Measurements from ENCODE around the gene GSTP1. TPM values are rescaled to one million over a fixed set of nuclear protein-coding genes. Genes with fewer than 3 reads are reported as not detected.
"Not testable (repeated sequence)": the region's sequence is repeated elsewhere in the genome, so short reads cannot be mapped to it uniquely, and the experiment has no call there.

The GSTP1 gene
- total RNA-seq, 1 donor from 2014 or later, result 206 TPM

GRCh38 chr11:67593565-67593905 is 9.9 kb downstream of the GSTP1 start:
- DNase-seq (ENCODE audit: low spot score in 2 of 2) (no peak), FAIRE-seq (no peak)

- FAIRE-seq, result no peak
These were observed 10.9 kb downstream of the GSTP1 start for GRCh38 chr11:67594480-67594879.

GRCh38 chr11:67596753-67597300 is 13.2 kb downstream of the GSTP1 start:
- no peak for FAIRE-seq
- no peak for DNase-seq (ENCODE audit: low spot score in 2 of 2)

More at GRCh38 chr11:67594480-67594879, 10.9 kb downstream of the GSTP1 start:
- no peak for DNase-seq (ENCODE audit: low spot score in 2 of 2)

GRCh38 chr11:67597458-67597857 is 13.8 kb downstream of the GSTP1 start:
- not testable (repeated sequence) for DNase-seq (ENCODE audit: low spot score in 2 of 2); FAIRE-seq

GRCh38 chr11:67597963-67598362 is 14.4 kb downstream of the GSTP1 start:
- DNase-seq (ENCODE audit: low spot score in 2 of 2); FAIRE-seq: not testable (repeated sequence)

GRCh38 chr11:67599149-67599548 is 15.5 kb downstream of the GSTP1 start:
- DNase-seq (ENCODE audit: low spot score in 2 of 2) (no peak), FAIRE-seq (no peak)

GRCh38 chr11:67600324-67601029 is 16.9 kb downstream of the GSTP1 start:
- FAIRE-seq (no peak), DNase-seq (ENCODE audit: low spot score in 2 of 2) (no peak)

GRCh38 chr11:67601098-67601497 is 17.5 kb downstream of the GSTP1 start:
- DNase-seq (ENCODE audit: low spot score in 2 of 2) (no peak), FAIRE-seq (no peak)

GRCh38 chr11:67604119-67604518 is 20.5 kb downstream of the GSTP1 start:
- not testable (repeated sequence) for DNase-seq (ENCODE audit: low spot score in 2 of 2); FAIRE-seq

- DNase-seq (ENCODE audit: low spot score in 2 of 2), result no peak
- FAIRE-seq, result no peak
These were observed 21.2 kb downstream of the GSTP1 start for GRCh38 chr11:67604815-67605214.

GRCh38 chr11:67605231-67606011 is 21.8 kb downstream of the GSTP1 start:
- DNase-seq (ENCODE audit: low spot score in 2 of 2), result no peak
- no peak for FAIRE-seq

- FAIRE-seq (no peak), DNase-seq (ENCODE audit: low spot score in 2 of 2) (no peak)
These were observed 22.5 kb downstream of the GSTP1 start for GRCh38 chr11:67606093-67606491.

- DNase-seq (ENCODE audit: low spot score in 2 of 2) (peak; percentile 88 to 90), FAIRE-seq (no peak)
These were observed 23.1 kb downstream of the GSTP1 start, which contains the start of gene NDUFV1 for GRCh38 chr11:67606492-67607295. Gene NDUFV1, plus strand, starts transcription at chr11:67606936. Its CDS starts 69 bp downstream, at chr11:67607005.

GRCh38 chr11:67607507-67607906 is 23.9 kb downstream of the GSTP1 start:
- DNase-seq (ENCODE audit: low spot score in 2 of 2) (no peak), FAIRE-seq (no peak)

- FAIRE-seq (no peak), DNase-seq (ENCODE audit: low spot score in 2 of 2) (no peak)
These were observed 24.9 kb downstream of the GSTP1 start for GRCh38 chr11:67608486-67608885.

GRCh38 chr11:67609316-67609715 is 25.7 kb downstream of the GSTP1 start:
- DNase-seq (ENCODE audit: low spot score in 2 of 2) (no peak), FAIRE-seq (no peak)

GRCh38 chr11:67610302-67610868 is 26.8 kb downstream of the GSTP1 start:
- DNase-seq (ENCODE audit: low spot score in 2 of 2) (no peak), FAIRE-seq (no peak)

- DNase-seq (ENCODE audit: low spot score in 2 of 2), result no peak
- no peak for FAIRE-seq
These were observed 27.6 kb downstream of the GSTP1 start for GRCh38 chr11:67611165-67611564.

GRCh38 chr11:67611704-67612587 is 28.3 kb downstream of the GSTP1 start:
- DNase-seq (ENCODE audit: low spot score in 2 of 2) (no peak), FAIRE-seq (no peak)

Data from frontal cortex (tissue), 4 donors.